Superior temporal gyrus (tissue), 1 donor: ENCODE results near the gene NCAM1.
"Not testable (repeated sequence)": the region's sequence is repeated elsewhere in the genome, so short reads cannot be mapped to it uniquely, and the experiment has no call there.

Experiments used
- DNase-seq: peaks from one replicate; pipeline ENCODE4 v3.0.0-alpha.2; 2016; ENCODE audit errors: extremely low spot score

Gene NCAM1

DNA sequence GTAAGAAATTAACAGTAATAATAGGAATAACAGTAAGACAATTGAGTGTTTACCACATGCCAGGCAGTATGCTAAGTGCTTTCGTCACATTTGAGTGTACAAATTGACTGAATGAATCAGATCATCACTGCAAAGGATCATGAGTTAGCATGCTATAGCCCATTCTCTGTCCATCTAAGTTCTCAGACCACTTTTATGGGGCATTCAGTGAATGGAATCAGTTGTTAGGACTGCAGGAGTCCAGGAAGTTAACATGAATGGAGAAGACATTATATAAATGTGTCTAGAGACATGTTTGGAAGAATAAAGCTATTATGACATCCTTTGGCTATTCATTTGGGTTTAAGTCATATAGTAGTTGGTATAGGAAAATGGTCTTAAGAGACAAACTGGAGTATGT is 59.9 kb downstream of the NCAM1 start:
- DNase-seq = no peak

DNA sequence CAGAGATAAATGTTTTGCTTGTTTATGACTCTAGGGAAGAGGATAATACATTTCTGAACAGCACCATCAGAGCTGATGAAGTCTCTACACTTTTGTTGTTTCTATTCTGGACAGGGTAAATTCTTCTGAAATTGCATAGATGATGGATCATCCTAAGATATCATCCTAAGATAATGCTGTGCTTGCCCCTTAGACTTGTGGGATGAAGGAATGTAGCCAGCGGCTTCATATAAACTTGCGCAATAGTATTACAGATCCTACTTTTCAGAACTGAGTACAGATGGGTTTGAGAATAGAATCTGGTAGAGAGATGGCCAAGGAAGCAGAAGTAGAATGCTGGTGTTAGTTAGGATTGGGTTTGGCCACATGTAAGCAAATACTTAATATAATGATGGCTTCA is 61.0 kb downstream of the NCAM1 start:
- no peak for DNase-seq

DNA sequence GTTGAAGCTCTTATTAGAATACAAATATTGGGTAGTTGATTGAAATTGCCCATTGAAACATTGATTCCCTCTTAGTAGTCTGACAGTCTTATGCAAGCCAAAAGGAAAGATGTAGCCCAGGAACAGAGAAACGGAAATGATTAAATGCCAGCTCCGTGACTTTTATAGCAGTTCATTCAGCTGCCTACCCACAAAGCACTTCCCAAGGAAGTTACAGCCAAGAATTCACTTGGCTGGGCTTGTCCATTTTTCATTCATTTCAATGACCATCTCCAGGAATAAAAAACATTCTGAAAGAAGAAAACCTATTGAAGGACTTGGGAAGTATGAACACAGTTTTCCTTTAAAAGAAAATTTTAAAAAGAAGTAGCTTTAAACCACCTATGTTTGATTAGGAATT is 62.0 kb downstream of the NCAM1 start:
- no peak for DNase-seq

DNA sequence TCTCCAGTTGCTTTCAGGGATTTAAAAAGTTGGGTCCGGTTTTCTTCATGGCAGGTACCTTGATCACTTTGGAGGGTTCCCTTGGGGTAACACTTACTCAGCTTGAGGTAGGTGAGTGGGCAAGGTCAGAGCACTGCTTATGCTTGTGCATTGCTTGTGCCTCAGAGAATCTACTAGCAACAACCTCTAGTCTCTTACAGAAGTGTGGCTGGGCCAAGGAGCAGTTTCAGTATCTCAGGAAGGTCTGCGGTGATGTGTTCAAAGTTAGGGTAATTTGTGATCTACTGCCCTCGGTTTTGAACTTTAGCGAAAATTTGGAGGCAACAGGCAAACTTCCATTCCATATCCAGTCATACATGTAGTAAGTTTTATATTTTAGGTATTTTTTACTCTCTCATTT is 62.8 kb downstream of the NCAM1 start:
- DNase-seq = no peak

DNA sequence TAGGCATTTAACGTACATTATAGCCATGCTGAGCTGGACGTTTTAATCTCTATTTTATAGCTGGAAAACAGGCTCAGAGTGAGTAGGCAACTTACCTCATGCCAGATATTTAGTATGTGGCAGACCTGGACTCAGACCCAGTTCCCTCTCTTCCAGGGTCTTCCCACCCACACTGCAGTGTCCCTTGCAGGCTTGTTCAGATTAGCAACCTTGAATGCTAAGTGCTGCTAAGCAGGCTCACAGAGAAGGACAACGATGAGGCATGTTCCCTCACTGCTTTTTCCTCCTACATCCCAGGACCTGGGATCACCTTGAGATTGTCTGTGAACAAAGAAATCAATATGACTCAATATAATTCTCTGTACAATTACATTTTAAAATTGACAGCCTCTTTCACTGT is 65.6 kb downstream of the NCAM1 start:
- DNase-seq = no peak

DNA sequence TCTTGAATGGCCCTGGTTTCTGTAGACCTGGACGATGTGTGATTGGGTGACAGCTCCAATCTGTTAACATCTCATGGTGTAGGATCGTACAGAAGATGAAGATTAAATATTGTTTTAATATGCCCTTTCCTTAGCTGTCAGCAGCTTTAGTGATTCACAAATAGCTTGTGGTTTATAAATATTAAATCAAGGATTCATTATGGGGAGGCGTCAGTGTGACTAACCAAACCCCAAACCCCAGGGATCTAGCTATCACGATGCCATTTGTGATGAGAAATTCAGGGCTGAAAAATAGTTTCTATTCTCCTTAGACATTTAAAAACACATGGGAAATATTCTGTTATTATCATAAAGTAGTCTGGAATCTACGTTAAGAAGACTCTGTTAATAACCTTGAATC is 73.4 kb downstream of the NCAM1 start:
- DNase-seq = no peak

DNA sequence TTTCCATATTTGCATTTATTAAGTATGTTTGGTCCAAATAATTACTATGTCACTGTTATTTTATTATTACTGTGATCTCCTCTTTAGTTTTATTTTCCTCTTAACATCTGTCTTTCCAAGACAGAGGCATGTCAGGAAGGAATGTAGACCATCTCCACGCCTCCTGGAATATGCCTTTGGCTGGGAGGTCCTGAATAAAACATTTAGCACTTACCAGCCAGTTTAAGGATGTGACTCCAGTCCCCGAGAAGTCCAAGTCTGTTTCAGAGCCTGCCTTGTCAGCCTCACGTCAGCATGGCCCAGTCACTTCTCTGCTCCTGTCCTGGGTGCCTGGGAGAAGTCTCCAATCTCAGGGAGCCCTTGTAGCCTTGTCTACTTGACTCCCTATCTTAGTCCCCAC is 74.5 kb downstream of the NCAM1 start:
- no peak for DNase-seq

DNA sequence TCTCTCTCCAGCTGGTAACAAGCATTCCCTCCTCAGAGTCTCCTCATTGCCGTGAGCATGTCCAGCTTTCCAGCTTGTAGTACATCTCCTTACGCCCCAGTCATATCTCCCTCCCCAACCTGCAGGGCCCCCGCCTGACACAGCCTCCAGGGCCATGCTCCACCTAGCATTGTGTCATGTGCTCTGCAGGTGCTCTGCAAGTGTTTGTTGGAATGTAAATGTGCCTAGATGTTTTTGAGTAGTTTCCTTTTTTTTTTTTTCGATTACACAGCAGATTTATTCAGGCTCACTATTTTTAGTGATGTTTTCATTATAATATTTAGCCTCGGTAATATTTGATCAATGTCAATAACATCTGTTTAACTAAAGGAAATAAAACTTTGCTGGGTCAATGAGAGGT is 82.5 kb downstream of the NCAM1 start:
- no peak for DNase-seq

DNA sequence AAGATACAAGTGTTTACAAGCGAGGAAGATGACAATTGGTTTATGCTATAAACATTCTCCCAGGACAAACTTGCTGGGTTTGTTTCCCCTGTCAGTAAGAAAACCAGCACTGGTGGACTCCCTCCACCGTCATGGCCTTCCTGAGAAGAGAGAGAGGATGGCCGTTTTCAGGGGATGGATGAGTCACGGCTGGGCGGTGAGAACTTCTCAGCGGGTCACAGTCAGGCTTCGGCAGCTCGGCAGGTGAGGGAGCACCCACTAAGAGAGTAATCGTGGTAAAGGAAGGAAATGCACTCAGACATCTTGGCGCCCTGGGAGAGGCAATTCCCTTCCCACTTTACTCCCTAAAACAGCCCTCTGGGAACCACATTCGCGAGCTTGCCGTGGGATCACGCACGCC is 83.9 kb downstream of the NCAM1 start:
- DNase-seq = no peak

DNA sequence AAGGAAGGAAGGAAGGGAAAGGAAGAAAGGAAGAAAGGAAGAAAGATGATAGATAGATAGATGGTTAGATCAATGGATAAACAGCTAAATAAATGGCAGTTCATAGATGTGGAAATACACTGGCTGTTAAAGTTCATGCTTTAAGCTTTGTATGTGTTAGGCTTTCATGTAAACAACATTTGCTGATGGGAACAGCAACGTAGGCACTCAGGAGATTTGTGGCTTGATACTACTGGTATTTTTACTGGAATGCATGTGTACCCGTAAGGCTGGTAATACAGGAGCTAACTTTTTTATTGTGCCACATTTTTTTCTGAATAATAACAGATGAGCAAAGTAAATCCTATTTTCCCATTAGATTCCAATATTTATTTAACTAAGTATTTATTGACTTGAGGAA is 85.6 kb downstream of the NCAM1 start:
- DNase-seq = no peak

DNA sequence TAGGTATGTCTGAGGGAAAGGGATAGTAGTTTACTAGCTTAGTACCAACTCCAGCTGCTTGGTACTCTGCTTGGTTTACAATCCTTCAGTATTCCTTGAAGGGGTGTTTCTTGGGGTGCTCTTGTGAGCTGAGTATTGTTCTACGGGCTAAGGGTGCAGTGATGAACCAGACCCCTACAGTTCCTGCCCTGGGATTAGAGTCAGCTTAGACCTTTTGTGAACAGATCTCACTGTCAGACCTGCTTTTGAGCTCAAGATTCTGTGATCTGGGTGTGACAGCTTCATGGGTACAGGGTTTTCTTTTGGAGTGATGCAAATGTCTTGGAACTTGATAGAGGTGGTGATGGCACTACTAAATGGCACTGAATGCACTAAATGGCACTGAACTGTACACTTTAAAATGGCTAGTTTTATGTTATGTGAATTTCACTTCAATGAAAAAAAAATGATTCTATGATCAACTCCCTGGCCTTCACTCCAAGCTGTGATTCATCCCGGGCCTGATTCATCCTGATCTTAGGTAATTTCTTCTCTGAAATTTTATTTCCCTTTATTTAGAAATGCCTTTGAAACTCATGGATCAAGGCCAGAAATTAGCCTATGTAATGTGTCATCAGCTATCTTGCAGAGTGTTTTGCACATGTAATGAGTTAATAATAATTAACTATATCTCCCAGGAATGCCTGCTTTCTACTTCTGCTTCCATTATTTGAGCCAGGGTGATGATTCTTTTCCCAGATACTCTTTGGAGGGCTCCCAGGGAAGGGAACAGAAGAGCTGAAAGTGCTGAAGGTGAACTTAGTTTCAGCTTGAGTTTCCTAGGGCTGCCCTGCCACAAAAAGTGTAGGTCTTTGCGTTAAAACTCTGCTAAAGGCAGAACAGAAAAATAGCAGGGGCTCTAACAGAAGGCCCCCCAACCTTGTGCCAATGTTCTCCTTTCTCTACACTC is 87.9 kb downstream of the NCAM1 start:
- DNase-seq = no peak

DNA sequence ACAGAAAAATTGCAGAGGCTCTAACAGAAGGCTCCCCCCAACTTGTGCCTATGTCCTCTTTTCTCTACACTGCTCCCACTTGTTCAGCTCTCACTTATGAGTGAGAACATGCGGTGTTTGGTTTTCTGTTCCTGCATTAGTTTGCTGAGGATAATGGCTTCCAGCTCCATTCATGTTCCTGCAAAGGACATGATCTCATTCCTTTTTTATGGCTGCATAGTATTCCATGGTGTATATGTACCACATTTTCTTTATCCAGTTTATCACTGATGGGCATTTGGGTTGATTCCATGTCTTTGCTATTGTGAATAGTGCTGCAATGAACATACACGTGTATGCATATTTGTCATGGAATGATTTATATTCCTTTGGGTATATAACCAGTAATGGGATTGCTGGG is 91.8 kb downstream of the NCAM1 start:
- DNase-seq = not testable (repeated sequence)

DNA sequence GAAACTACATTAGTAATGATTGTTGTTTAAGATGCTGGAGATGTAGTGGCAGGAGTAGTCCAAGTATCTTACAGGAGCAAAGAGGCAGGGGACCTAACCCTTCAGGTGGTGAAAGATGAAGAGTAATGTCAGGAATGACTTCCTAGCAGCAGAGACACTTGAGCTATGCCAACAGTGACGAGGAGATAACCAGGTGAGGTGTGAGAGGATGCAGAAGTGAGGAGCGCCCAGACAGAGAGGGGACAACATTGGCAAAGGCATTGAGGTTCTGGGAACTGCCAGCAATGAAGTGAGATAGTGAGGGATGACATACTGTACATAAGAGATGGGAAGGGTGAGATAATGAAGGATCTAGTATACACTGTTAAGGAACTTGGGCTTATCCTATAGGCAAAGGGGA is 95.8 kb downstream of the NCAM1 start:
- DNase-seq = no peak

DNA sequence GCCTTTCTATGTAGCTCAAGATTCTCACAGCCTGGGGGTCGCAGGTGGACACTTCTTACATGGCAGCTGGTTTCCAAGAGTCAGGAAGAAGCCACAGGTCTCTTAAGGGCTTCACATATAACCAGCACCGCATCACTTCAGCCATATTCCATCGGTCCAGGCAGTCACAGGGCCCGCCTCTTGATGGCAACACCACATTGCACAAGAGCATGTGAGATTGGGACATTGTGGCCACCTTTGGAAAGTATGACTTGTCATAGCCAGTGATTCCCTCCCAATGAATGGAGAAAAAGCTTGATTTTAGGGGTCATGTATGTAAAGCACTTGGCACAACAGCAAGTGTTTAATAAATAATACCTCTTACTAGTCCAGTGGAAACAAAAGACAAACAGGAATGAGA is 98.3 kb downstream of the NCAM1 start:
- DNase-seq = no peak

DNA sequence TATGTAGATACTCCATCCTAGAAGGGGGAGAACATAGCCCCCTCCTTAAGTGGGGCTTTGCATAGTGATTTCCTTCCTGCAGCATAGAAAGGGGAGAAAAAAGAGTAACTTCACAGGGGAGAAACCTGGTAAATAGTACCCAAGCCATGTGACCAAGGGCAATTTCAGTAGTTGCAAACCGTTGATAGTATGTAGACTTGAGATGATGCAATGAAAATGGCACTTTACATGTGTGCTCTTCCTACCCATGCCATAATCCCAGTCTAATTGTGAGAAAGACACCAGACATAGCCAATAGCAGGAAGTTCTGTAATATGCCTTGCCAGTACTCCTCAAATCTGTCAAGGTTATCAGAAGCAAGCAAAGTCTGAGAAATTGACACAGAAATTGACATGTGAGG is 104.1 kb downstream of the NCAM1 start:
- DNase-seq = no peak

DNA sequence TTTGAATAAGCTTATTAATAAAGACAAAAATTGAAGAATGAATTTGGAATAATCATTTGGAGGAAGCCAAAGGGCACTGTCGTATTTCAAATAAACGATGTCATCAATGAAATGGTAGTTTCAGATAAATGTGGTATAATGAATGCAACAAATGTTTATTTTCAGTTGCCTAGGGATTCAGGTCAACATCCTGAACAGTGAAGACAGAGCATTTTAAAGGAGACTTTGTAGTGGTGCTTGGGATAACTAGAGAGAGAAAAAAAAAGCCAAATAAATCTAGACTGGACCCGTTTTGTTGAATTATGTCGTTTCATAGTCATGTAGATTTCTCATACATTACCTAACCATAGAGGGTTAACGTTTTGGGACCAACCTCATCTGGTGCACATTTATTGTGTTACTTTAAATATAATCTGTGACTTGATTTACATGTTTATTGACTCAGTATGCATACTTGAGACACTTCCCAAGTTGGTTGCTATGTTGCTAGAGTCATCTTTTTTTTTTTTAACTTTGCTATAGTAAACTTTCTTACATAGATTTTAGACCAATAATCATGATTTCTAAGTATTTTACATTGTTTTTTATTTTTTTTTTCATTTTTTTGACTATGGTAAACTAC is 111.1 kb downstream of the NCAM1 start:
- DNase-seq = no peak

DNA sequence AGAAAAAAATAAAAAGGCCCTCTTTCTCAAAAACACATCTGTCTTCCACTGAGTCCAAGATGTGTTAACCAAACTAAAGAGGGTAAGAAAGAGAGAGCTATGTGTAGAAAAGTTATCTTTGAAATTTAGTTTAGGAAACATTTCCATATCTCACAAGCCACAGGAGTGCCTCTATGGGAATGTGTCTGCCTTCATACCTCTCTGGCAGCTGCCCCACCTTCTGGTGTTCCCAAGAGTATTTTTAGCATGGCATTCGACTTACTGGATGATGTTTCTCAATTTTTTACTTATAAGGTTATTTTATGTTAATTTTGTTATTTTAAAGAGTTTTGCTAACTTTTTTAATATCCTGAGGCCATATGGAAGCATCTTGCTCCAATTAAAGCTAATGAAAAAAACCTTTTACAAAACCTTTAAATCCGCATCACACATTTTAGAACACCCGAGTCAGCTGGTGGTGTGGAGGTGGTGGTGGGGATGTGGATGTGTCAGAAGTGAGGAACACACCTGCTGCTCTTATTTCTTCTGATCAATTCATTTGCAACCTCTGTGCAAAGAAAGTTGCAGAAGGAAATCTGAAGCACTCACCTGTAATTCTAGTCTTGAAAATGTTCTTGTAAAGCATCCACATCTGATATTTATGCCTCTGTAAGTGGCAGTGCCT is 112.2 kb downstream of the NCAM1 start:
- DNase-seq = no peak

DNA sequence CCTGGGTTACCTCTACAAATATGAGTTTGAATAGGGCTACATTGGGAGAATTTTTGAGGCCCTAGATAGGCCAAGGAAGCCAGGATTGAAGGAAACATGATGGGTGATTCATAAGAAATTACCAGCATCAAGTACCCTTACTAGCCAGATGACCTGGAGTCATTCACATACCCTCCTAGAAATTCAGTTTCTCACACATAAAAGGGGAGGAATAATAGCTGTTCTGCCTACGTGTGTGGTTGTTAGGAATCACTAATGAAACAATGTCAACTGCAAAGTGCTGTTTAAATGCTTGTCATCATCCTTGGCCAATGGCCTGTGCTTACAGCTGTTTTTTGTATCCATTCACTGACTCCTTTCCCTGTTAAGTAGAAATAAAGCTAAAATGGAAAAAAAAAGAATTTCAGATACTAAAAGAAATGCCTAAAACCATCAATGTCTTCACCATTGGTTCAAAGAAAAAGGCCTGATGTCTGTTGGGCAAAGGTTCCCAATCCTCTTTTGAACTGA is 114.4 kb downstream of the NCAM1 start:
- DNase-seq = no peak

DNA sequence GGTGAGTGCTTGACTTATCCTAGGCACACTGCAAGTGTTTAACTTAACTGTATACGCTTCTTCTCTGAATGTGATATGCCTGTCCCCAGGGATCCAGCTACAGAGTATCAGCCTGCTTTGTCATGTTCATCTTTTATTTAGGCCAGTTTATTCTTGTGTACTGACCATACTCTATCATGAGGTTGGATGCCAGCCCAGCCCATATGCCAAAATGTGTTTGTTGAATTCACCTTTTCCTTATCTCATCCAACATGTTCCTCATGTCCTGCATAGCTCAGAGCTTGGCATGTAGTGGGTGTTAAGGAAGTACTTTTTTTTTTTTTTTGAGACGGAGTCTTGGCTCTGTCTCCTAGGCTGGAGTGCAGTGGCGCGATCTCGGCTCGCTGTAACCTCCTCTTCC is 116.2 kb downstream of the NCAM1 start:
- no peak for DNase-seq

DNA sequence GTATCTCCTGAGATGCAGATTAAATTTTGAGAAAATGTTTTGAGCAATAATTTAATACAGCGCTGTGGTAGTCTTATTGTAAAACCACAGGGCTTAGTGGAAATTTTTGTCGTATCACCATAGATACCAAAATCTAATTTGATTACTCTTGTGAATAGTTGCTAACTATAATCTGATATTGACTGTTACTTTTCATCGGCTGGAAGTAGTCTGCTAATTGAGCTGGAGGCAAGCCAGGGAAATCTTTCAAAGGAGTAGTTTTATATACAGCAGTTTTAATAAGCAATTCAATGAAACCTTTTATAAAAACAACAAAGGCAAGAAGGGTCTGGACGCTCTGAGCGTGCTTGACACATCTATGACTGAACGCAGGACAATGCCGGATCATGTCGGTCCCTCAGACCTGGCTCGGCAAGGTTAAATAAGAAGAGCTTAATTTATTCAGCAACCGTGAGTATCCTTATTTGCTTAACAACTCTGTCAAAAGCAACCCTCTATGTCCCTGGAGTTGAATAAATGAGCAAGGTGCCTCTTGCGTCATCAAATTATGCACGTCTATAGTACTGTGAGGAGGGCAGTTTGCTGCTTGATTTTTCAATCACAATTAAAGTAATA is 121.2 kb downstream of the NCAM1 start:
- DNase-seq = no peak

DNA sequence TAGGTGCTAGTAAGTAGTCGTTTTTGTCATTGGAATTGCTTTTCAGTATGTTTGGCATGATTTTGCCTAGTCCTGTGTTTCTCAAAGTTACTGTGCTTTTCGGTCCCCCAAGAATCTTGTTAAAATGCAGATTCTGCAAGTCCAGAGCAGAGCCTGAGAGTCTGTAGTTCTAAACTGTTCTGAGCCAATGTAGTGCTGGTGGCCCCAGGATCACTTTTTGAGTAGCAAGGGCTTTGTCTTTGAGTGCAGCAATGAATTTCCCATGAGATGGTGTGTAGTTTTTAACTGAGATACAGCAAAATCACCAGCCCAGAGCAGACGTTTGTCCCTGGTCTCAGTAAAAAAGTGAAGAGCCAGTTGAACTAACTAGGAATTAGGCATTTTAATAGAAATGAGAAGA is 122.4 kb downstream of the NCAM1 start:
- no peak for DNase-seq

DNA sequence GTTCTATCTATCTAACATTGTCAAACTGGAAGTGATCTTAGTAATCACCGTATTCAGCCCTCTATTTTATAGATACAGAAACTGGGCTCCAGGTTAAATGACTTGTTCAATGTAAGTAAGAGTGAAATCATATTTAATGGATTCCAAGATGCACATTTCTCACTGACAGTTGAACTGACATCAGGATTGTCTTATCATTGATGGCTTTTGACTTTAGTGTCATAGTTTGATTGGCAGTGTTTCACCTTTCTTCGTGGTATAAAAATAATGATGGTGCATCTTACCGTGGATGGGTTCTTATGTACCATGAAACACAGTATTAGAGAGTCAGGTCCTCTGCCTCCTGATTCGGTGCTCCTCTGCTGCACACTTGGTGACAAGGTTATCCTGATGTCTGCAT is 123.1 kb downstream of the NCAM1 start:
- DNase-seq = no peak
